ENCODE measurements around the gene IL17B. TPM values are rescaled to one million over a fixed set of nuclear protein-coding genes. Genes with fewer than 3 reads are reported as not detected.
"Not testable (repeated sequence)": the region's sequence is repeated elsewhere in the genome, so short reads cannot be mapped to it uniquely, and the experiment has no call there.

The IL17B gene
- total and polyA plus RNA-seq, 3 donors from 2014 or later: 4.7 to 12.4 (median 5.0) TPM

DNA sequence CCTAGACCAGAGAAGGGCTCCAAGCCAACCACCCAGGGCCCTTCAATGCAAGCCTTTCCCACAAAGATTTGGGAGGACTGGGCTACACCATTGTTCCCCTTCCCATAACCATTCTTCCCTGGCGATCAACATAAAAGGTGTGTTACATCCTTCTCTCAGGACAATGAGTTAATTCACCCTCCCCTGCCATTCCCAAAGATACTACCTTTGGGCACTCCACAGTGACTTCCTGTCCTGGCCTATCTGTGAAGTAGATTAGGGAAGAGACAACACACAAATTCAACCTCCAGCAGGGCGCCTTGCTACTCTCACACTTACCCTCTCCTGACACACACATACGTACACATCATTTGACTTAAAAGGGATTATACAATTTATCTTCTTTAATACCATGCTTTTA is 23.2 kb upstream of the IL17B start:
- H3K27ac ChIP-seq: no peak overlapping the region
- no peaks in the 10 kb centered on the region for H3K27me3 ChIP-seq
- H3K9me3 ChIP-seq: no peaks in the 10 kb centered on the region
- H3K4me1 ChIP-seq: peaks cover 26% of the 10 kb centered on the region
- intact Hi-C loops (cut with DNase I; ENCODE audit: low total_unique reads): no loop called here
- H3K36me3 ChIP-seq (ENCODE audit: low read depth, missing control alignments): no peaks in the 10 kb centered on the region
- WGBS, 2 donors: 93 to 95% methylated on average over 3 of the region's 3 CpGs
- TF ChIP-seq, protein P1, sequence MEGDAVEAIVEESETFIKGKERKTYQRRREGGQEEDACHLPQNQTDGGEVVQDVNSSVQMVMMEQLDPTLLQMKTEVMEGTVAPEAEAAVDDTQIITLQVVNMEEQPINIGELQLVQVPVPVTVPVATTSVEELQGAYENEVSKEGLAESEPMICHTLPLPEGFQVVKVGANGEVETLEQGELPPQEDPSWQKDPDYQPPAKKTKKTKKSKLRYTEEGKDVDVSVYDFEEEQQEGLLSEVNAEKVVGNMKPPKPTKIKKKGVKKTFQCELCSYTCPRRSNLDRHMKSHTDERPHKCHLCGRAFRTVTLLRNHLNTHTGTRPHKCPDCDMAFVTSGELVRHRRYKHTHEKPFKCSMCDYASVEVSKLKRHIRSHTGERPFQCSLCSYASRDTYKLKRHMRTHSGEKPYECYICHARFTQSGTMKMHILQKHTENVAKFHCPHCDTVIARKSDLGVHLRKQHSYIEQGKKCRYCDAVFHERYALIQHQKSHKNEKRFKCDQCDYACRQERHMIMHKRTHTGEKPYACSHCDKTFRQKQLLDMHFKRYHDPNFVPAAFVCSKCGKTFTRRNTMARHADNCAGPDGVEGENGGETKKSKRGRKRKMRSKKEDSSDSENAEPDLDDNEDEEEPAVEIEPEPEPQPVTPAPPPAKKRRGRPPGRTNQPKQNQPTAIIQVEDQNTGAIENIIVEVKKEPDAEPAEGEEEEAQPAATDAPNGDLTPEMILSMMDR (IDR thresholded peaks at IDR 0.05): no peak
- TF ChIP-seq POLR2A (IDR thresholded peaks at IDR 0.05): no peak
- no peak for DNase-seq
- H3K4me3 ChIP-seq: no peak overlapping the region

GRCh38 chr5:149401051-149401450 is 22.0 kb upstream of the IL17B start:
- 93 to 95% methylated on average over 2 of the region's 2 CpGs for WGBS, 2 donors
- H3K27ac ChIP-seq: no peak overlapping the region
- TF ChIP-seq POLR2A (IDR thresholded peaks at IDR 0.05): no peak
- TF ChIP-seq, protein P1 (IDR thresholded peaks at IDR 0.05): no peak

GRCh38 chr5:149400304-149400703 is 21.2 kb upstream of the IL17B start:
- Histone ChIP-seq H3K27me3 (no peaks in the 10 kb centered on the region), H3K36me3 (ENCODE audit: low read depth, missing control alignments) (no peaks in the 10 kb centered on the region), H3K9me3 (no peaks in the 10 kb centered on the region), H3K4me3 (no peak overlapping the region), H3K4me1 (peaks cover 15% of the 10 kb centered on the region), H3K27ac (no peak overlapping the region)
- 64 to 77% methylated on average over 6 of the region's 6 CpGs for WGBS, 2 donors
- DNase-seq: no peak
- intact Hi-C loops (cut with DNase I; ENCODE audit: low total_unique reads): no loop called here
- no peak for TF ChIP-seq POLR2A (IDR thresholded peaks at IDR 0.05)
- TF ChIP-seq, protein P1 (IDR thresholded peaks at IDR 0.05): no peak

More at GRCh38 chr5:149401051-149401450, 22.0 kb upstream of the IL17B start:
- Histone ChIP-seq H3K36me3 (ENCODE audit: low read depth, missing control alignments) (no peaks in the 10 kb centered on the region), H3K4me3 (no peak overlapping the region), H3K4me1 (peaks cover 23% of the 10 kb centered on the region), H3K27me3 (no peaks in the 10 kb centered on the region), H3K9me3 (no peaks in the 10 kb centered on the region)
- intact Hi-C loops (cut with DNase I; ENCODE audit: low total_unique reads): no loop called here
- DNase-seq: no peak

GRCh38 chr5:149399775-149400174 is 20.7 kb upstream of the IL17B start:
- no peak overlapping the region for H3K27ac ChIP-seq
- no peak overlapping the region for H3K4me3 ChIP-seq
- TF ChIP-seq, protein P1 (IDR thresholded peaks at IDR 0.05): no peak
- no peak for TF ChIP-seq POLR2A (IDR thresholded peaks at IDR 0.05)
- intact Hi-C loops (cut with DNase I; ENCODE audit: low total_unique reads): no loop called here
- H3K4me1 ChIP-seq: peaks cover 10% of the 10 kb centered on the region
- no peak for DNase-seq
- no peaks in the 10 kb centered on the region for H3K9me3 ChIP-seq
- no peaks in the 10 kb centered on the region for H3K36me3 ChIP-seq (ENCODE audit: low read depth, missing control alignments)
- no peaks in the 10 kb centered on the region for H3K27me3 ChIP-seq

DNA sequence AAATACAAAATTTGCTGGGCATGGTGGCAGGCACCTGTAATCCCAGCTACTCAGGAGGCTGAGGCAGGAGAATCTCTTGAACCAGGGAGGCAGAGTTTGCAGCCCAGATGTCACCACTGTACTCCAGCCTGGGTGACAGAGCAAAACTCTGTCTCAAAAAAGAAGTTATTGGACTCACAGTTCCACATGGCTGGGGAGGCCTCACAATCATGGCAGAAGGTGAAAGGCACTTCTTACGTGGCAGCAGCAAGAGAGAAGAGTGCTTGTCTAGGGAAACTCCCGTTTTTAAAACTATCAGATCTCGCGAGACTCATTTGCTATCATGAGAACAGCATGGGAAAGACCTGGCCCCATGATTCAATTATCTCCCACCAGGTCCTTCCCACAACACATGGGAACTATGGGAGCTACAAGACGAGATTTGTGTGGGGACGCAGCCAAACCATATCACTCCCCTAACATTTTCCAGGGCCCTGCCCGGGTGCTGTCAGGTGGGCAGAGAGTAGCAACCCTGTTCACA is 19.7 kb upstream of the IL17B start:
- 78 to 85% methylated on average over 7 of the region's 7 CpGs for WGBS, 2 donors
- H3K4me3 ChIP-seq; H3K27me3 ChIP-seq; intact Hi-C loops (cut with DNase I; ENCODE audit: low total_unique reads); H3K27ac ChIP-seq; H3K9me3 ChIP-seq; H3K4me1 ChIP-seq; DNase-seq; H3K36me3 ChIP-seq (ENCODE audit: low read depth, missing control alignments): not testable (repeated sequence)
